ENCODE results near the gene ARHGAP6.
"Not testable (repeated sequence)": the region's sequence is repeated elsewhere in the genome, so short reads cannot be mapped to it uniquely, and the experiment has no call there.

The ARHGAP6 gene

DNA sequence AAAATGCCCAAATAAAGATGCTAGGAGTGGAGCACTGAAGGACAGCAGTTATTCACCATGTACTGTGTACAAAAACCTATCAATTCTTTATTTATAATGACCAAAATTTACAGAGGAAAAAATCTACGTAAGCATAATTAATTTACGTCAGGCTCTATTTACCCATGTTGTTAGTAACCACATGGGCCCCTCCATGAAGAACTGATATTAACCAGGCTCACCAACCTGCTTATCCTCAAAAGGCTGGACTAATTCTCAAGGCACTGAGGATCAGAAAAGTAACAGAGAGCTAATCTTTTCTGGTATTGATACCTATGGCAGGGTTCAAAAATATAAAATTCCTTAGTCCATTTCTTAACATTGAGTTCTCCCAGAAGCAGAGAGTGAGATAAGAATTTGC, 140.0 kb downstream of the ARHGAP6 start:
- no peak for DNase-seq (ENCODE audit: low read depth)

- DNase-seq (ENCODE audit: low read depth): not testable (repeated sequence)
Observed at GRCh38 chrX:11519234-11519633, 146.5 kb downstream of the ARHGAP6 start.

- DNase-seq (ENCODE audit: low read depth): no peak
Observed at GRCh38 chrX:11509786-11510185, 155.9 kb downstream of the ARHGAP6 start.

DNA sequence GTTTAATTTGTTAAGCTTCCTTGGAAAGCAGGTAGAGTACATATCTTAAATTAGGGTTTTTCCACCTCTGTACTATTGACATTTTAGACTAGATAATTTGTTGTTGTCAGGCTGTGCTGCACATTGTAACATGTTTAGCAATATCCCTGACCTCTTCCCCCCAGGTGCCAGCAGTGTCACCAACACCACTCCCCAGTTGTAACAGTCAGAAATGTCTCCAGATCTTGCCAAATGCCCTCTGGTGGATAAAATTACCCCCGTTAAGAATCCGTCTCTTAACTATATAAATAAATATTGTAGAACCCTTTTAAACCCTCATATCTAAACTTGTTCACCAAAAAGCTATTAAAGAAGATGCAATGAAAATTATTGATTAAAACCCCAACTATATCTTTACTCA, 161.5 kb downstream of the ARHGAP6 start:
- DNase-seq (ENCODE audit: low read depth): no peak

GRCh38 chrX:11499076-11500044, 166.4 kb downstream of the ARHGAP6 start:
- DNase-seq (ENCODE audit: low read depth): no peak

GRCh38 chrX:11491375-11491774, 174.3 kb downstream of the ARHGAP6 start:
- DNase-seq (ENCODE audit: low read depth): not testable (repeated sequence)

GRCh38 chrX:11484290-11484689, 181.4 kb downstream of the ARHGAP6 start:
- DNase-seq (ENCODE audit: low read depth): no peak

DNA sequence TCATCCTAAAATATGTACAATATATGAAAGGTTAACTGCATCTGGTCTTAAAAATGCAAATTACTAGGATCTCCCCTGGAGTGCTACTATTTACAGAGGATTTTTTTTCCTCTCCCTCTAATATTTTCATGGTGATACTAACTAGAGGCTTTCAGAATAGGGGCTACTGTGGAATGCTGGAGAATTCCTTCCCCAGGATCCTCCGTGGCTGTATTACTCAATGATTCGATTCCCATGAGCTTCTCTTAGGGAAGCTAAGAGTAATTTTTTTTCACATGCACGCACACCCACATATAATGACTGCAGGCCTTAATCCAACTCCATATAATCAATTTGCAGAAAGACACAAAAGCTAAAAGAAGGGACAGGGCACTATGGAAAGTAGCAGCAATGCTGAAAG, 184.7 kb downstream of the ARHGAP6 start:
- no peak for DNase-seq (ENCODE audit: low read depth)

- no peak for DNase-seq (ENCODE audit: low read depth)
Observed at GRCh38 chrX:11480626-11481025, 185.1 kb downstream of the ARHGAP6 start.

- no peak for DNase-seq (ENCODE audit: low read depth)
Observed at GRCh38 chrX:11478911-11479310, 186.8 kb downstream of the ARHGAP6 start.

GRCh38 chrX:11478026-11478425, 187.7 kb downstream of the ARHGAP6 start:
- no peak for DNase-seq (ENCODE audit: low read depth)

DNA sequence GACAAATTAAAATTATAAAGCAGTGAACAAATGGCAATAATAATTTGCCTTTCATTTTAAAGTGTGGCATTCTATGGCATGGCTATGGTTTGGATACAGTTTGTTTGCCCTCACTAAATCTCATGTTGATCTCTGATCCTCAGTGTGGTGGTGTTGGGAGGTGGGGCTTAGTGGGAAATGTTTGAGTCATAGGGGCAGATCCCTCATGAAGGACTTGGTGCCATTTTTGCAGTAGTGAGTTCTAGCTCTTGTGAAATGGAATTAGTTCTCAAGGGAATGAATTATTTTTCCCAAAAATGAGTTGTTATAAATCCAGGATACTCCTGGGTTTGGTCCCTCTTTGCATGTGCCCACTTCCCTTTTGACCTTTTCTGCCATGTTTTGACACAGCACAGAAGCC, 191.1 kb downstream of the ARHGAP6 start:
- no peak for DNase-seq (ENCODE audit: low read depth)

DNA sequence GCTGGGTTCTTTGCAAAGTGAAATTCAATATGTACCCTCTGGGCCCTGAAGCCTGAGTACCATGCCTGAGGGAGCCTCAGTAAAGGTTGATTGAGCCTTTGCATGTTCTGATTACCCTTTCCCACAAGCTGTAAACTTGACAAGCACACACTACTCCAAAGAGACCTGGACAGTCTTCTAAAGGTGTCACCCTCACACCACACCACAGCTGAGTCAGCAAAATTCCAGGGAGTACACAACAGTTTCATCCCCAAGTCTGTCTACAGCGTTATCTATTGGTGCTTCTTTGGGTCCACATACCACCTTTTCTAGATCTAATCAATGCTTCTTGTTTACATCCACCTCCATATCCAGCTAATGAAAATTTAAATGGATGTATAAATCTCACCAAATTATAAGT, 191.7 kb downstream of the ARHGAP6 start:
- DNase-seq (ENCODE audit: low read depth): no peak

DNA sequence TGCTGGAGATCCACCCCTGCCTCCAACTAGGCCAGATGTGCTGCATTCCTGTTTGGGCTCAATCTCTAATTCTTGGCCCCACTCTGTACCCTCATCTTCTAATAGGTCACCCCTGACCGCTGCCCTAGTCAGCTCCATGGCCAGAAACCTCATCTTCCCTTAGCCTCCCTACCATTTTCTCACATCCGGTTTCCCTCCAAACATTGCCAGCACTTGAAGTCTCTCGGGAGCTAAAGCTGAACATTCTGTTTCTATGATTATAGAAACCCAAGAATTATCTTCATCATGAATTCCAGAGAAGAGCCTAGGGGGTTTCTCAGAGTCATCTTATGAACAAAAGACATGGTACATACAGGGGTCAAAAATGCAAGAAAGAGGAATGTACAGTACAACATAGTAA, 192.8 kb downstream of the ARHGAP6 start:
- DNase-seq (ENCODE audit: low read depth): no peak

GRCh38 chrX:11472381-11472780, 193.3 kb downstream of the ARHGAP6 start:
- DNase-seq (ENCODE audit: low read depth): no peak

DNA sequence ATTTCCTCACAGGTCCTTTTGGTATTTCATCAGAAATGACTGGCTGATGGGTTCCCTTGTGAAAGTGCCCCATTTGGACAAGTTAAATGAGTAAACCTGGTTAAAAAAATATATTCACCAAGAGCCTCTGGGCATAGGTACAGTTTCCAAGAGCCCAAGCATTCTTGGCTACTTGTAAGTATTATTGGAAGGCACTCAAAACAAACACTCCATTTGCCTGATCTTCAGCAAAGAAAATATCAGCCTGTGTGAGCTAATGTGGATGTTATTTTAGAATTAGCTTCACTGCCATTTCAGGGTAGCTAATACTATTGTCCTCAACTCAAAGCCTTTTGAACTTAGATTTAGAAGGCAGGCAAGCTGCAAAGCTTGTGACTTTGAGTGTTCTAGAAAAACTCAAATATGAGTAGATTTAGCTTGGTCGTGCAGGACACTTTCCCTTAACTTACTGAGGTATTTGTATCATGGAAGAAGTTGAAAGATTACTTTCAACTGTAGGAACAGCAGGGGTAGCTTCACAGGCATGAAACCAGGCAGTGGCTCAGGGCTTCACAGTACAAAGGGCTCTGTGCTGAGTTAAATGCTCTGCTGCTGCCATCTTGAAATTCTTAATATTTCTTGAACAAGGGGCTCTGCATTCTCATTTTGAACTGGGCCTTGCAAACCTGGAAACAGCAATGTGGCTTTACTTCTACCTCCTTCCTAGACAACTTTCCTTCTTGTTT, 195.3 kb downstream of the ARHGAP6 start:
- no peak for DNase-seq (ENCODE audit: low read depth)

GRCh38 chrX:11465648-11466411, 199.9 kb downstream of the ARHGAP6 start:
- DNase-seq (ENCODE audit: low read depth): no peak

DNA sequence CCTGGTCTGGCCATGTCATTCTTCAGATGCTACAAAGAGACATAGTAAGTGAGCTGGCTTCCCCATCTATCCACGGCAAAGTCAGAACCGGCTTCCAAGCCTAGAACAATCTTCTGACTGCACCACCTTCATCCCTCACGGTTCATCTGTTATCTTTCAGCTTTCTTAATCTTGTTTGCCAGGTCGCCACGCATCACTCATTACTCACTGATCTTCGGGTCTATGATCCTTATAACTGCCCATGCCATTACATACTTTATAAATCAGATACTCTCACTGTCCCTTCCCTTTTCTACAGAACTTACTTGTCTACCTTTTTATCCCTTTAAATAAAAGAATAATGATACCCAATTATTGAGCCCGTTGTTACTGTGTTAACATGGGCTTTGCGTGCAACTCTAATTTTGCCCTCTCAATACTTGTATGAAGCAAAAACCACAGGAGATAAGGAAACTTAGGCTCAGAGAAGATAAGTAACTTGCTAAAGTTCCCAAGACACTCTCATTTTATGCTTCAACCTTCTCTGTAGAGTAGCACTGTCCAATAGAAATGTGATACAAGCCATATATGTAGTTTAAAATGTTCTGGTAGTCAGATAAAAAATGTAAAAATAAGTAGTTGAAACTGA, 200.8 kb downstream of the ARHGAP6 start:
- no peak for DNase-seq (ENCODE audit: low read depth)

- DNase-seq (ENCODE audit: low read depth): no peak
Observed at GRCh38 chrX:11464380-11464779, 201.3 kb downstream of the ARHGAP6 start.

DNA sequence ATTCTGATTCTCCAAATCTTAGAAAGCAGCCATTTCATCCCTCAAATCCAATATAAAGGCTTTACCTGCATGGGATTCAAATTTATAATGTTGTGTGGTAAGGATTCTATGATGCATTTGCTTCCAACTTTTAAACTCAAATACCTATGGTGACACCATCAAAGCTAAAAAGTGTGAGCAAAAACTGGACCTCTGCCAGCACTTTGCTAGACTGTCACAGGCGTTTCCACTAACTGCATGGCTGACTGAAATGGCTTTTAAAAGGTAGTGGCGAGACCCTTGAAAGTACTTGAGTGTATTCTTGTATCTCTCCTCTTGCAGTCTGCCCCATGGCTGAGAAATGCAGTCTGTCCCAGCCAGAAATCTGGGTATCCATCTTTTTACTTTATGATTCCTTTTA, 203.1 kb downstream of the ARHGAP6 start:
- no peak for DNase-seq (ENCODE audit: low read depth)

DNA sequence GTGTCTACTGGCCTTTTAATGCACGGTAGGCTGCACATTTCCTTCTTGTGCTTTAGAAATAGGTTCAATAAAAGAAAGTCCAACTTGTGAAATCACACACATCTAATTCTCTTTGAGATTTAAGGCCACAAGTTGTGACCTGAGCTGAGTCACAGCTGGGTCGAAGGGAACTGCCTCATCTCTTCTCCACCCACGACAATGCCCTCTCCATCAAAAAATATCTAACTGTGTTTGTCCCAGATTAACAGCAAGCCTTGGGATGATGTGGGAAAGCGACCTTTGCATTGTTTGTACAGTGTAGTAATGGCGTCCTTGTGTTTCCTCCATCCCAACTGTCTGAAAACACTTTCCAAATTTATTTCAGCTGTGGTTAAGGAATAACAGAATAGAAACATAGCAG, 203.6 kb downstream of the ARHGAP6 start:
- DNase-seq (ENCODE audit: low read depth): no peak

Data from activated T-helper 1 cell treated with Interleukin-2 at 50 U/mL for 16 hours (primary cell).